DMS53 (cell line): ENCODE measurements around the gene TMEM39B.
"Not testable (repeated sequence)": the region's sequence is repeated elsewhere in the genome, so short reads cannot be mapped to it uniquely, and the experiment has no call there.

Source experiments
- DNase-seq: peaks from one replicate; lab custom pipeline; 2025; lab: John Stamatoyannopoulos, UW

TMEM39B gene

GRCh38 chr1:32071758-32072621 is 749 bp upstream of the TMEM39B start:
- DNase-seq = peak; percentile 69

GRCh38 chr1:32073299-32074229 is 825 bp downstream of the TMEM39B start:
- DNase-seq = no peak

- no peak for DNase-seq
These were observed 2.1 kb downstream of the TMEM39B start for GRCh38 chr1:32074841-32075240.

GRCh38 chr1:32077451-32077850 is 4.7 kb downstream of the TMEM39B start:
- no peak for DNase-seq

GRCh38 chr1:32082022-32082421 is 9.3 kb downstream of the TMEM39B start:
- DNase-seq = no peak

- DNase-seq = not testable (repeated sequence)
These were observed 13.6 kb downstream of the TMEM39B start for GRCh38 chr1:32086381-32086780.

GRCh38 chr1:32091176-32091575 is 18.4 kb downstream of the TMEM39B start:
- no peak for DNase-seq

GRCh38 chr1:32091591-32091990 is 18.9 kb downstream of the TMEM39B start:
- no peak for DNase-seq

GRCh38 chr1:32094746-32095521 is 22.2 kb downstream of the TMEM39B start:
- peak; percentile 96 for DNase-seq

GRCh38 chr1:32099426-32099825 is 26.7 kb downstream of the TMEM39B start:
- DNase-seq = no peak

GRCh38 chr1:32100359-32100758 is 27.6 kb downstream of the TMEM39B start:
- DNase-seq = no peak

- DNase-seq = no peak
These were observed 28.3 kb downstream of the TMEM39B start for GRCh38 chr1:32100807-32101708.

- peak; percentile 55 for DNase-seq
These were observed 31.4 kb downstream of the TMEM39B start for GRCh38 chr1:32104127-32104526.

GRCh38 chr1:32105338-32105737 is 32.6 kb downstream of the TMEM39B start:
- peak; percentile 28 for DNase-seq

- no peak for DNase-seq
These were observed 34.0 kb downstream of the TMEM39B start for GRCh38 chr1:32106663-32107275.

GRCh38 chr1:32107742-32108661 is 35.3 kb downstream of the TMEM39B start, which contains the start of gene KPNA6:
Gene KPNA6, plus strand, starts transcription at chr1:32108056. Its CDS starts 75 bp downstream, at chr1:32108131.
- peak; percentile 98 for DNase-seq

GRCh38 chr1:32111040-32111623 is 38.4 kb downstream of the TMEM39B start:
- DNase-seq = no peak

- no peak for DNase-seq
These were observed 39.0 kb downstream of the TMEM39B start for GRCh38 chr1:32111789-32112188.
